WI38 (cell line): ENCODE results near the gene TMC1.
A peak's percentile ranks its signal among the peaks of the same experiment; 100 is the strongest.

Source experiments
- H3K4me3 ChIP-seq: 2 replicates; pipeline ENCODE4 v1.5.1; 2011; ENCODE audit warnings: low read depth, mild to moderate bottlenecking, control low read depth, low read length
- CTCF ChIP-seq: IDR thresholded peaks from 2 replicates; pipeline ENCODE4 v1.5.1; 2012; ENCODE audit warnings: low read depth, mild to moderate bottlenecking, control low read depth, low read length

TMC1 gene

GRCh38 chr9:72527801-72528195, 6.4 kb downstream of the TMC1 start:
- peak overlapping the region; percentile 52 for H3K4me3 ChIP-seq
- no peak for TF ChIP-seq CTCF

- TF ChIP-seq CTCF, result no peak
Measured at GRCh38 chr9:72529531-72529930, 8.1 kb downstream of the TMC1 start.

GRCh38 chr9:72533322-72533721, 11.9 kb downstream of the TMC1 start:
- TF ChIP-seq CTCF, result no peak
- no peak overlapping the region for H3K4me3 ChIP-seq

More at GRCh38 chr9:72529531-72529930, 8.1 kb downstream of the TMC1 start:
- no peak overlapping the region for H3K4me3 ChIP-seq

GRCh38 chr9:72534931-72535330, 13.5 kb downstream of the TMC1 start:
- no peak overlapping the region for H3K4me3 ChIP-seq
- no peak for TF ChIP-seq CTCF

GRCh38 chr9:72537011-72537545, 15.7 kb downstream of the TMC1 start:
- no peak for TF ChIP-seq CTCF
- H3K4me3 ChIP-seq, result no peak overlapping the region

GRCh38 chr9:72537671-72538070, 16.3 kb downstream of the TMC1 start:
- no peak for TF ChIP-seq CTCF
- no peak overlapping the region for H3K4me3 ChIP-seq

- TF ChIP-seq CTCF, result no peak
- H3K4me3 ChIP-seq, result no peak overlapping the region
Measured at GRCh38 chr9:72538921-72539702, 17.7 kb downstream of the TMC1 start.
